ENCODE measurements around the gene GALNT2. TPM values are rescaled to one million over a fixed set of nuclear protein-coding genes. Genes with fewer than 3 reads are reported as not detected.

GALNT2 gene
- total and polyA plus RNA-seq, 2 donors, result 28.7 to 55.0 TPM

DNA sequence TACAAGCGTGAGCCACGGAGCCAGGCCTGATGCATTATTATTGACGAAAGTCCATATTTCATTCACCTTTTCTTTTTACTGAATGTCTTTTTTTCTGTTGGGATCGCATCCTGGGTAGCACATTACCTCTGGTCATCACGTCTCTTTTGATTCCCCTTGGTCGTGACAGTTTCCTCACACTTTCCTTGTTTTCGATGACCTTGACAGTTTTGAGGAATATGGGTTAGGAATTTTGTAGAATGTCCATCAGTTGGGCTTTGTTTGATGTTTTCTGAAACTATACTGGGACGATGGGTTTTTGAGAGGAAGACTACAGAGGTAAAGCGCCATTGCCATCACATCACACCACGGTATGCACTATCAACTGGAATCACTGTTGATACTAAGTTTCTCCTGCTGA lies 26.6 kb upstream of the GALNT2 start:
- H3K27ac ChIP-seq (ENCODE audit: low read depth), result no peak overlapping the region
- DNase-seq (ENCODE audit: extremely low spot score), result no peak
- 93% methylated on average over 10 of the region's 10 CpGs for WGBS
- H3K4me1 ChIP-seq (ENCODE audit: insufficient read depth), result no peaks in the 10 kb centered on the region
- H3K4me3 ChIP-seq (ENCODE audit: low read depth, low read length), result no peak overlapping the region
- H3K36me3 ChIP-seq (ENCODE audit: insufficient read depth), result no peaks in the 10 kb centered on the region

DNA sequence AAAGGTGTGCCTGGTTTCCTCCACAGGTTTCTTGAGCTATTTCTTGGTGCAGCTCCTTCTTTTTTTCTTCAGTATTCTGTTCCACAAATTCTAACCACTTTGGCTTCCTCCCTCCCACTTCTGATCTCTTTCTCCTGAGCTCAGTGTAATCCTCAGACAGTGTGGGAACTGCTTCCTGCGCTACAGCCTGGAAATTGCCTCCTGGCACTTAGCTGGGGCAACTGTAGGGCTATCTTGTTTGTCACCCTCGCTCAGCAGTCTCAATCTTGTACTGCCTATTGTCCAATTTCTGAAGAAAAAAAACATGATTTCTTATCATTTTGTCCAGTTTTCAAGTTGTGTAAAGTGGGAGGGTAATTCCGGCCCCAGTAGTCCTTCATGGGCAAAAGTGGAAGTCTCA lies 24.0 kb upstream of the GALNT2 start:
- no peaks in the 10 kb centered on the region for H3K36me3 ChIP-seq (ENCODE audit: insufficient read depth)
- DNase-seq (ENCODE audit: extremely low spot score), result no peak
- no peak overlapping the region for H3K27ac ChIP-seq (ENCODE audit: low read depth)
- H3K4me1 ChIP-seq (ENCODE audit: insufficient read depth), result no peaks in the 10 kb centered on the region
- H3K4me3 ChIP-seq (ENCODE audit: low read depth, low read length), result no peak overlapping the region
- whole genome bisulfite sequencing, result 75% methylated on average over 3 of the region's 3 CpGs

DNA sequence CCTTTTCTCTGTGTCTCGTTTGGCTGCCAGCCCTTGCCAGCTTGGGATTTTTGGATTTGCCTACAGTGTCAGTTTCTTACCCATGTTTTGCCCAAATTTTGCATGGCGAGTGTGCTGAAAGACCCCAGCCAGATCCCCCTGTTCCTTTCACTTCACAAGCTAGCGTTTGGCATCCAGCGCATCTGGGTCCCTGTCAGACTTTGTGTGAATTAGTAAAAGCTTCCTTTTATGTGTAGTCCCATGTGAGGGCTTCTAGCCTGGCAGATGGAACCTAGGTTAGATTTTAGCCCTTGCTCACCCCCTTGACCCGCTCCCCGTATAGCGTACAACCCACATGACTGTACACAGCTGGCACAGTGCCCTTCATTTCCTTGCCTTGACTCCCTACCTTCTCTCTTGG lies 22.3 kb upstream of the GALNT2 start:
- Histone ChIP-seq H3K27ac (ENCODE audit: low read depth) (no peak overlapping the region), H3K36me3 (ENCODE audit: insufficient read depth) (no peaks in the 10 kb centered on the region), H3K4me1 (ENCODE audit: insufficient read depth) (peaks cover 2% of the 10 kb centered on the region), H3K4me3 (ENCODE audit: low read depth, low read length) (no peak overlapping the region)
- no peak for DNase-seq (ENCODE audit: extremely low spot score)
- 91% methylated on average over 7 of the region's 7 CpGs for WGBS

DNA sequence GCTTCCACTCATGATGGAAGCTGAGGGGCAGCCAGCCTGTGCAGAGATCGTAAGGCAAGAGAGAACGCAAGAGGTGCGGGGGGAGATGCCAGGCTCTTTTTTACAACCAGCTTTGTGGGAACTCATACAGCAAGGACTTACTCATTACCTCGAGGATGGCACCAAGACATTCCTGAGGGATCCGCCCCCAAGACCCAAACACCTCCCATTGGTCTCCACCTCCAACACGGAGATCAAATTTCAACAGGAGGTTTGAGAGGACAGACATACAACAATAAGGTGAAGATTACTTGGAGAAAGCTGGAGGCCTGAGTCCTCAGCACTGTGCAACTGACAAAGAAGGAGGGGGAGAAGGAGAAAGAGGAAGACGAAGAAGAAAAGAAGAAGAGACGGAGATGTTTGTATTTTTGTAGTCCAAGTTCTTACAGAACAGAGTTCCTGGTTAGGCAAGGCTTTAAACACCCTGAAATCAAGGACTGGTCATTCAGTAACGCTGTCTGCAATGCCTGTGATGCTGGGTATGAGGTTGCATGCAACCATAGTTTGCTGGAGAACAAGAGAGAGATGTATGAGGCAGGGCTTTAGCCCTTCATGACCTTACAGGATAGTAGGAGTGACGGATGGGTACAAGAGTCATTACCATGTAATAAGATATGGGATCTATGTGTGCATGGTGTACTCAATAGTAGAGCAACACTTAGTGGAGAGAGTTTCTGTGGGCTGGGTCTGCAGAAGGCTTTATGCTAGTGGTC lies 19.7 kb upstream of the GALNT2 start:
- no peaks in the 10 kb centered on the region for H3K36me3 ChIP-seq (ENCODE audit: insufficient read depth)
- 49% methylated on average over 10 of the region's 10 CpGs for WGBS

DNA sequence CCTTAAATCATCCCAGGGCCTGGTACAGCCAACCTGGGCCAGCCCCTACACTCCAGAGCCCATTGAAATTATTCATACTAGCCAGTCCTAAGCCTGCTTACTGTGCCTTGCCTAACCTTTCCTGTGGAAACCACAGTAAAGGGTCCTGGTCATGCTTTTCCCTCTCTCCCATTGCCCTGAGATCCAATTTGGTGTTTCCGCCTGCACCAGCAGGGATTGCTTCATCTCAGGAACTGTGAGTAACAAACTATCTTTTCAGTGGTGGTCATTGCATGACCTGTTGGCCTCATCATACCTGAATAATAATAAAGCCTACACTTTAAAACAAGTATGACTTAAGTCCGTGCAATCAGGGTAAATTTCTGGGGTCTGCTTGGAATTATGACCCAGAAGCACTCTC lies 18.7 kb upstream of the GALNT2 start:
- DNase-seq (ENCODE audit: extremely low spot score), result no peak
- Histone ChIP-seq H3K4me1 (ENCODE audit: insufficient read depth) (peaks cover 2% of the 10 kb centered on the region), H3K36me3 (ENCODE audit: insufficient read depth) (no peaks in the 10 kb centered on the region), H3K27ac (ENCODE audit: low read depth) (no peak overlapping the region), H3K4me3 (ENCODE audit: low read depth, low read length) (no peak overlapping the region)
- WGBS, result 90% methylated on average over 2 of the region's 2 CpGs

More for the DNA sequence above, 19.7 kb upstream of the GALNT2 start:
- DNase-seq (ENCODE audit: extremely low spot score), result no peak
- Histone ChIP-seq H3K27ac (ENCODE audit: low read depth) (no peak overlapping the region), H3K4me3 (ENCODE audit: low read depth, low read length) (no peak overlapping the region), H3K4me1 (ENCODE audit: insufficient read depth) (peaks cover 2% of the 10 kb centered on the region)

DNA sequence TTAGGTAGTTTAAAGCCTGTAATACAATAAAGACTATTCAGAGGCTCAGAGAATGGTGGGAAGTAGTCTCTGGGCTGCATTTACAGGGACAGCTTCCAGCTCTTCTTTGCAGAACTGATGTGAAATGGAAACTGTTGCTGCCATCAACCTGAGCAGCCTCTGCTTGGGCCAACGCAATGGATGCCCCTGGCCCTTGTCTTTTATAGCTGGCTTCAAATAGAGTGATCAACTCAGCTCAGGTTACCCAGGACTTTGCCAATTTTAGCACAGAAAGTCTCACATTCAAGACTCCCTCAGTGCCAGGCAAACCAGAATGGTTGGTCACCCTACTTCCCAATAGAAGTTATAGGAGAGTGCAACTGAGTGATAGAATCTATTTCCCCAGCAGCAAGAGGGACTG lies 18.1 kb upstream of the GALNT2 start:
- Histone ChIP-seq H3K4me3 (ENCODE audit: low read depth, low read length) (no peak overlapping the region), H3K4me1 (ENCODE audit: insufficient read depth) (peaks cover 2% of the 10 kb centered on the region), H3K27ac (ENCODE audit: low read depth) (no peak overlapping the region), H3K36me3 (ENCODE audit: insufficient read depth) (no peaks in the 10 kb centered on the region)
- WGBS, result 72% methylated on average over 1 of the region's 1 CpG
- DNase-seq (ENCODE audit: extremely low spot score), result no peak

DNA sequence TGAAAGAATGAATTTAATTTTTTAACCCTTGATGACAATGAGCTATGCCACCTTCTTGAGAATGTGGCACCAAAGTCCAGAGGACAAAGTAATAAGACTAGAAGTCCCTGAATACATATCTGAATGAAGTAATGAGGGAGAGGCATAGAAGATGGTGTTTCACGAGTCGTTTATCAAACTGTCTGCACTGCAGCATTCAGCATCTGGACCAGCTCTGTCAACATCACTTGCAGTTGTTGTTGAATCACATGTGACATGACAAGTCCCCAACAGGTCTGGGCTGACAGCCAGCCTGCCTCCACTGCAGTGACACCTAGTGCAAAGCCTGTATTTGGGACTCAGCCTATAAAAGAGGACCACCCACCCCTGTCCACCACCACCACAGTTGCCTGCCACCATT lies 17.3 kb upstream of the GALNT2 start:
- H3K36me3 ChIP-seq (ENCODE audit: insufficient read depth), result no peaks in the 10 kb centered on the region
- no peak overlapping the region for H3K27ac ChIP-seq (ENCODE audit: low read depth)
- DNase-seq (ENCODE audit: extremely low spot score), result no peak
- H3K4me3 ChIP-seq (ENCODE audit: low read depth, low read length), result no peak overlapping the region
- peaks cover 2% of the 10 kb centered on the region for H3K4me1 ChIP-seq (ENCODE audit: insufficient read depth)
- 65% methylated on average over 2 of the region's 2 CpGs for WGBS

DNA sequence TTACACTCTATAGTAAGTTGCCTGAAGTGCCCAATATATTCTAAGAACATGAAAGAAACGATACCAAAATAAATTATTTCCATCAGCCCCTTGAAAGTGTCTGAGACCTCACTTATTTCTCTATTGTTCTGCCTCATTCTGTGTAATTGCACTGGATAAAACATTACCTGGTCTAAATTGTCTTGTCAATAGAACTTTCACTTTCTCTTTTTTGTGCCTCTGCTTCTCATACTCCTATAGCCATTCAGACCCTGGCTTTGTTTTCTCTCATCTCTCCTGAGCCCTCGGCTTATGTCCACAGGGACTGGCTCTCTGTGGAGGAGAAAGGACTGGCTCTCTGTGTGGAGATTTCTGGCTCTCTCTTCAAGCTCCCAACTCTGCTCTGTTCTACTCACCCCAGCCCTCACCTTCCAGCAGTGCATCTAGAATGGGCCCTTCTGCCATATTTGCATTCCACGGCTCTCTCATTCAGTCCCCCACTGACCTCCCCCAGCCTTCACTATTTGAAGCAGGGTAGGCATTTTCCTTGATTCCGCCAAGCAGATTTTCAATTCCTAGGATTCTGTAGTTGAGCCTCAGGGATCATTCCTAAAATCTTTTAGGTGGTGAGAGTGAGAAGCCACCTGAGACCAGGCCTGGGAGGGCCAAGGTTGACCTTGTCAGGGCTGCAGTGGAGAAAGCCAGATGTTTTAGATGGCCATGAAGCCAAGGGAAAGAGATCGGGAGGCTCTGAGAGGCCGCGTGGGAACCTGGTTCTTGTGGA lies 15.9 kb upstream of the GALNT2 start:
- Histone ChIP-seq H3K36me3 (ENCODE audit: insufficient read depth) (no peaks in the 10 kb centered on the region), H3K27ac (ENCODE audit: low read depth) (no peak overlapping the region), H3K4me3 (ENCODE audit: low read depth, low read length) (no peak overlapping the region), H3K4me1 (ENCODE audit: insufficient read depth) (peaks cover 2% of the 10 kb centered on the region)
- DNase-seq (ENCODE audit: extremely low spot score), result no peak
- WGBS, result 86% methylated on average over 7 of the region's 7 CpGs

DNA sequence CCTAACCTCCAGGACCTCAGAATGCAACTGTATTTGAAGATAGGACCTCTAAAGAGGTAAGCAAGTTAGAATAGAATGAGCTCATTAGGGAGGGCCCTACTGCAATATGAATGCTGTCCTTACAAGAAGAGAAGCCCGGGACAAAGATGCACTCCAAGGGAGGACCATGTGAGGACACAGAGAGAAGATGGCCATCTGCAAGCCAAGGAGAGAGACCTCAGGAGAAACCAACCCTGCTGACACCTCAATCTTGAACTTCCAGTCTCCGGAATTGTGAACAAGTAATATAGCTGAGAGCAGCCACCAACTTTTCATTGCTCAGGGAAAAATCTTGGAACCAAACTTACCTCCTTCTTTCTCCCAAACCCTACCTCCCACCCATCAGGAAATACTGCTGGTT lies 15.0 kb upstream of the GALNT2 start:
- Histone ChIP-seq H3K4me3 (ENCODE audit: low read depth, low read length) (no peak overlapping the region), H3K36me3 (ENCODE audit: insufficient read depth) (no peaks in the 10 kb centered on the region), H3K4me1 (ENCODE audit: insufficient read depth) (peaks cover 2% of the 10 kb centered on the region), H3K27ac (ENCODE audit: low read depth) (no peak overlapping the region)
- 95% methylated on average over 2 of the region's 2 CpGs for WGBS
- DNase-seq (ENCODE audit: extremely low spot score), result no peak

DNA sequence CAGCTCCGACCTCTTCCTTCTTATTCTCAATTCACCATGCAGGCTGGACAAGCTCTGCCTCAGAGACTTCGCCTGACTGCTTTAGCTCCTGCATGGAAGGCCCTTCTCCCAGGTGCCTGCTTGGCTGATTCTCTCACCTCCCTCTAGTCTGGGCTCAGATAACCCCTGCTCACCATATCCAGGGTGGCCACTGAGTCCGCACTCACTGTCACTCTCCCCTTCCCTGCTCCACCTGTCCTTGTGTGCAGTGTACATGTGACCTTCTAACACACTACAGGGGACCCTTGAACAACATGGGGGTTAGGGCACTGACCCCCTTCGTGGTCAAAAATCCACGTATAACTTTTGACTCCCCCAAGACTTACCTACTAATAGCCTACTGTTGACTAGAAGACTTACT lies 14.4 kb upstream of the GALNT2 start:
- WGBS, result 80% methylated on average over 5 of the region's 5 CpGs
- DNase-seq (ENCODE audit: extremely low spot score), result no peak
- no peak overlapping the region for H3K4me3 ChIP-seq (ENCODE audit: low read depth, low read length)
- no peaks in the 10 kb centered on the region for H3K36me3 ChIP-seq (ENCODE audit: insufficient read depth)
- H3K4me1 ChIP-seq (ENCODE audit: insufficient read depth), result peaks cover 2% of the 10 kb centered on the region
- no peak overlapping the region for H3K27ac ChIP-seq (ENCODE audit: low read depth)

DNA sequence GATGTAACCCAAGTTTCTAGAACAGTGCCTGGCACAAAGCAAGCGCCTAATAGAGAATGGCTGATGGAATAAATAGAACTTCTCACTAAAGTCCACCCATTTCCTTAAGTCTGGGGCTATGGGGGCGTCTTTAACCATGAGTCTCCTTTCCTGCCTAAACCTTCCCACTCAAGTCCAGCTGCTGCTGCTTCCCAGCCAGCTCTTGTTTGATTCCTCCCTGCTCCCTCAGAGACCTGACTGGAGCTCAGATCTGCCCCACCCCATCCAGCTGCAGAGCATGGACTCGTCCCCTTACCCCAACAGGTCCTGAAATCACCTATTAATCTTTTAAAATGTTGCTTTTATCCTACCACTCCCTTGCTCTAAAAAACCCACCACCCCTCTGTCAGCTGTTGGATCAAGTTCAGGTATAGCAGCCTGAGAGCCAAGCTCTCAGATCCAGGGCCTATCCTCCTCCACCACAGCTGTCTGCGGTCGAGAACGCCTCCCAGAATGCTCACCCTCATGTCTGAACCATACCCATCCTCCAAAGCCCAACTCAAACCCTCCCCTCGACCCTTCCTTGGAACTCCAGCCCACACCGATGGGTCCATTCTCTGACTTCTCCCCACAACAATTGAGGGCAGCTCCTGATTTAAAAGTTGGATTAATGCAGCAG lies 12.8 kb upstream of the GALNT2 start:
- H3K4me1 ChIP-seq (ENCODE audit: insufficient read depth), result peaks cover 2% of the 10 kb centered on the region
- H3K36me3 ChIP-seq (ENCODE audit: insufficient read depth), result no peaks in the 10 kb centered on the region
- WGBS, result 74% methylated on average over 8 of the region's 8 CpGs
- DNase-seq (ENCODE audit: extremely low spot score), result no peak
- H3K4me3 ChIP-seq (ENCODE audit: low read depth, low read length), result no peak overlapping the region
- H3K27ac ChIP-seq (ENCODE audit: low read depth), result no peak overlapping the region

DNA sequence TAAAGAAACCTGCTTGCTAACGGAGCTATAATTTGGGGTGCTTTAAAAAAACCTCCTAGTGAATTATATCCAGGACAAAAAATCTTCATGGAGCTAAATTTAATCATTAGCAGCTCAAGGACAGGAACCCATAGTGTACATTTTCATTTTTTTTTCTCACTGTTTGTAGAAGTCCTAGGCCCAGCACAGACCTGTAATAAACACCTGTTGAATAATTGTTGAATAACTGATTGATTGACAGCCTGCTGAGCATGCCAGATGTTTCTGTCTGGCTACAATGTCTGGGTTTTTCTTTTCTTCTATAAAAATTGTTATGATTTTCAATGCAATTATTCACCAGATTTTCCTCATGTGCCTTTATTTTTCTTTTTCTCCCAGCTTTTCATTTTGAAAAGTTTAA lies 10.9 kb upstream of the GALNT2 start:
- 89% methylated on average over 1 of the region's 1 CpG for WGBS
- Histone ChIP-seq H3K36me3 (ENCODE audit: insufficient read depth) (no peaks in the 10 kb centered on the region), H3K4me1 (ENCODE audit: insufficient read depth) (no peaks in the 10 kb centered on the region), H3K4me3 (ENCODE audit: low read depth, low read length) (no peak overlapping the region), H3K27ac (ENCODE audit: low read depth) (no peak overlapping the region)
- DNase-seq (ENCODE audit: extremely low spot score), result no peak

DNA sequence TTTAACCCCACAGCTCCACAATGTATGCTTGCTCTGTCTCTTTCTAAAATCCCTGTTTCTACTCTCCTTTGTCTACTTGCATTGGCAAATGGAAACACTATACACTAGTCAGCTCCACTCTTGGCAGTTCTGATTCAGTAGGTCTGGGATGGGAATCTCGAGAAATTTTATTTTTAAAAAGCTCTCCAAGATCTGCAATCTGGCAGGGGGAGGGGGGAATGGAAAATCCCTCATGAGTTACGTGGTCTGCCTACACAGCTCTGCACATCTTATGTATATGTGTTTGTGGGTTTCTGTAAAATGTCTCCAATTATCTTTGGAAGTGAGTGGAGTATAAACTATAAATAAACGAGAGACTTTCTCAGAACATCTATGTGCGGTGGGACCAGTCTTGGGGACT lies 9.9 kb upstream of the GALNT2 start:
- Histone ChIP-seq H3K36me3 (ENCODE audit: insufficient read depth) (no peaks in the 10 kb centered on the region), H3K27ac (ENCODE audit: low read depth) (no peak overlapping the region), H3K4me1 (ENCODE audit: insufficient read depth) (no peaks in the 10 kb centered on the region), H3K4me3 (ENCODE audit: low read depth, low read length) (no peak overlapping the region)
- DNase-seq (ENCODE audit: extremely low spot score), result no peak
- WGBS, result 51% methylated on average over 4 of the region's 4 CpGs
